LNCAP (cell line): Measurements from ENCODE around the gene ZNF668.

Experiments used
- TF ChIP-seq, protein P1 (sequence below): fragments of 450-650 bp; IDR thresholded peaks from 2 replicates; pipeline ENCODE4 v1.5.1; 2017; ENCODE audit warnings: mild to moderate bottlenecking

ZNF668 gene

GRCh38 chr16:31106509-31107464 is 32.7 kb upstream of the ZNF668 start:
- TF ChIP-seq, protein P1, sequence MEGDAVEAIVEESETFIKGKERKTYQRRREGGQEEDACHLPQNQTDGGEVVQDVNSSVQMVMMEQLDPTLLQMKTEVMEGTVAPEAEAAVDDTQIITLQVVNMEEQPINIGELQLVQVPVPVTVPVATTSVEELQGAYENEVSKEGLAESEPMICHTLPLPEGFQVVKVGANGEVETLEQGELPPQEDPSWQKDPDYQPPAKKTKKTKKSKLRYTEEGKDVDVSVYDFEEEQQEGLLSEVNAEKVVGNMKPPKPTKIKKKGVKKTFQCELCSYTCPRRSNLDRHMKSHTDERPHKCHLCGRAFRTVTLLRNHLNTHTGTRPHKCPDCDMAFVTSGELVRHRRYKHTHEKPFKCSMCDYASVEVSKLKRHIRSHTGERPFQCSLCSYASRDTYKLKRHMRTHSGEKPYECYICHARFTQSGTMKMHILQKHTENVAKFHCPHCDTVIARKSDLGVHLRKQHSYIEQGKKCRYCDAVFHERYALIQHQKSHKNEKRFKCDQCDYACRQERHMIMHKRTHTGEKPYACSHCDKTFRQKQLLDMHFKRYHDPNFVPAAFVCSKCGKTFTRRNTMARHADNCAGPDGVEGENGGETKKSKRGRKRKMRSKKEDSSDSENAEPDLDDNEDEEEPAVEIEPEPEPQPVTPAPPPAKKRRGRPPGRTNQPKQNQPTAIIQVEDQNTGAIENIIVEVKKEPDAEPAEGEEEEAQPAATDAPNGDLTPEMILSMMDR: no peak

DNA sequence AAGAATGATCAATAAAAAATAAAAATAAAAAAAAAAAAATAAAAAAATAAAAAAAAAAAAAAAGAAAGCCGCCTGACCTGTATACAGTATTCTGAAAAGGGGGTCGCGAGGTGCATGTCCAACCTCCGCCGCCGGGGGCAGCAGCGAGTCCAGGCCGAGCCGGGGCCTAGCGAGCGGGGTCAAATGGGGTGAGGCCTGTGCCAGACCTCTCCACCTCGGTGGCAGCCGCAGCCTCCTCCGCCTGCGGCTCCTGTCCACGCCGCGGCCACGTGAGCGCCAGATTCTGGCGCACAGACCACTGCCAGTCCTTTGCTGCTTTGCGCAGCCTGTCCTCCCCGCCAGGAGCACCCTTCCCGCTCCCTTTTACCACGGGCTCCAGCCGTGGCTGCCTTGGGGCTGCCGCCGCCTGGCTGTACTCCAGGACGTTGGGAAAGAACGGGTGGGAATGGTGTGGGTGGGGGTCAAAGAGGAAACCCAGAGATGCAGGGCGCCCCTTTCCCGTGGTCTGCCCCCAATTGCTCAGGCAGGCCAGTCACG is 31.7 kb upstream of the ZNF668 start:
- TF ChIP-seq, protein P1: peak; percentile 84

DNA sequence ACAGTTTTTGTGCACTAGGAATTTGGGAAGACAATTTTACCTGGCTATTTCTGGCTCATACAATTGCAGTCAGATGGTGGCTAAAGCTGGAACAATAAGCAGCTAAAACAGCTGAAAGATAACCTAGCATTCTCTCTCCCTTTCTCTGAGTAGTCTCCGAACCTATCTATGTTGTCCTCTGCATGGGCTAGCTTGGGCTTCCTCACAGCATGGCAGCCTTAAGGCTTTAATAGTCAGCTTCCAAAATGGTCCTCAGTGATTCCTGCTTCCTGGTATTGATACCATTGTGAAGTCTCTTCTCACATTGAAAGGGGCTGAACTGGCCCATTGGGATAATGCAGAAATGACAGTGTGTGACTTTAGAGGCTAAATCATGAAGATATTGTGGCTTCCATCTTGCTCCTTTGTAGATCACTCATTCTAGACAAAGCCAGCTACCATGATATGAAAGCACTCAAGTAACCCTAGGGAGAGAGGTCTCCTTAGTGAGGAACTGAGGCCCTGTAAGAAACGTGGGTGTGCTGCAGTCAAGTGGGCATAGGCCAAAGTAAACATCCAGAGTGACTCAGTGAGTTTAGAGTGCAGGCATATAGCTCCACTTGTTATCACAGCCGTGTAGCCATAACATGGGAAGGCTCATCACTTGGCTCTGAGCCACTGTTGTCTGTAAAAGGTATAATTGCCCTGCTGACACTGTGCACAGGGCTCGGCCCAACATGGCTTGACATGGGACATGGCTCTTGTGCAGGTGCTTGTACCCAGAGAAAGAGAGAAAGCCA is 26.0 kb upstream of the ZNF668 start:
- TF ChIP-seq, protein P1: no peak

GRCh38 chr16:31094424-31095120 is 20.5 kb upstream of the ZNF668 start, which contains the start of gene VKORC1:
TSS of gene VKORC1 (minus strand) at chr16:31094797. CDS start at chr16:31094729, 68 bp downstream.
- TF ChIP-seq, protein P1: no peak

DNA sequence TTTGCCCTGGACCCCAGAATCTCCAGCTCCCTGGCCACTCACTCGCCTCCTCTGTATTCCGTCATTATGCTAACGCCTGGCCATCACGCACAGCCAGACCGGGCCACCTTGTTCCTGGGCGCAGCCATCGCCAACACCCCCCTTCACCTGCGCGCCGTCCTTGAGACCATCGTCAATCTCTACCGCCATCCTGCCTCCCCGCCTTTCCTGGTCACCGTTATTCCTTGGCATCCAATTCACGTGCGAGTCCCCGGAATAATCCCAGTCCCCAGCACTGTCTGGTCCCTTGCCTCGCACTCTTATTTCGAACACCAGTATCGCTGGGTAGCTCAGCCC is 20.0 kb upstream of the ZNF668 start:
- TF ChIP-seq, protein P1: no peak

DNA sequence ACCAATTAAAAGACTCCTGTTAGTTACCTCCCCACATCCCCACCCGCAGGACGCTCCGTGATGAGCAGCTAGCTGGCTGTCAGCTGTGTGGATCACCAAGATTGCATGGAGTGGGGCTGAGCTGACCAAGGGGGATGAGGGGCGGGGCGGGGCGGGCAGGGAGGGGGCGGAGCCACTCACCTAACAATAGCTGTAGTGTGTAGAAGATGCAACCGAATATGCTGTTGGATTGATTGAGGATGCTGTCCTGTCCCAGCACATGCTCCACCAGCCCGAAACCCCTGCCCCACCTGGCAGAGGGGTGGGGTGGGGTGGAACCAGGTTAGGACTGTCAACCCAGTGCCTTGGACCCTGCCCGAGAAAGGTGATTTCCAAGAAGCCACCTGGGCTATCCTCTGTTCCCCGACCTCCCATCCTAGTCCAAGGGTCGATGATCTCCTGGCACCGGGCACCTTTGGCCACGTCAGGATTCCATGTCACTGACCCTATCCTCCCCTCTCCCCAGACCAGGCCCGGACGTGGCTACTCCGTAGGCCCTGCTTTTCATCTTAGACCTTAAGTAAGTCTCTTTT is 19.2 kb upstream of the ZNF668 start:
- TF ChIP-seq, protein P1: no peak

GRCh38 chr16:31092330-31092729 is 18.3 kb upstream of the ZNF668 start:
- TF ChIP-seq, protein P1: no peak
